Mucosa of descending colon (tissue), 3 donors: ENCODE results near the gene RBM17. TPM values are rescaled to one million over a fixed set of nuclear protein-coding genes. Genes with fewer than 3 reads are reported as not detected.
"Not testable (repeated sequence)": the region's sequence is repeated elsewhere in the genome, so short reads cannot be mapped to it uniquely, and the experiment has no call there.

ENCODE experiments used
- ATAC-seq: fragments of 200-7000 bp; cut with Tn5 transposase; one replicate; pipeline ENCODE4 v1.9.1; 2020; ENCODE audit warnings: mild to moderate bottlenecking, moderate library complexity
- DNase-seq, 3 donors: peaks; one replicate each; pipeline ENCODE4 v3.0.0-alpha.2; 2020
- H3K36me3 ChIP-seq: fragments of 200-600 bp; one replicate; pipeline ENCODE4 v1.8.0; 2021; ENCODE audit warnings: low read depth, mild to moderate bottlenecking
- H3K4me1 ChIP-seq: fragments of 200-600 bp; one replicate; pipeline ENCODE4 v1.8.0; 2021; ENCODE audit warnings: low read depth, mild to moderate bottlenecking
- H3K4me3 ChIP-seq: fragments of 200-600 bp; one replicate; pipeline ENCODE4 v1.8.0; 2021; ENCODE audit warnings: mild to moderate bottlenecking
- H3K9me3 ChIP-seq: fragments of 200-600 bp; one replicate; pipeline ENCODE4 v1.8.0; 2021; ENCODE audit warnings: mild to moderate bottlenecking
- intact Hi-C, 2 donors: fragments of 100-400 bp; cut with DNase I in 1 of 2; cut with micrococcal nuclease in 1 of 2; formaldehyde crosslinking; loops; one replicate each; pipeline versions ENCODE4 v1.11.0 to v1.11.1; 2022; cut with DNase I, micrococcal nuclease
- total RNA-seq, 3 donors: library from RNA; stranded (reverse); fragmentation: NEBNext Ultra II Directional in 2 of 3; extraction: Animal tissue kit (Norgen Biotek cat#: 25700) in 2 of 3; gene quantifications; one replicate each; pipeline versions ENCODE4 v1.2.1 to v1.2.4, GENCODE V29; 2021 to 2023
- TF ChIP-seq, protein P1 (sequence below): fragments of 200-600 bp; IDR thresholded peaks from one replicate; pipeline ENCODE4 v1.8.0; 2022; ENCODE audit warnings: antibody characterized with exemption, mild to moderate bottlenecking
- donor health status: DM: no; HTN: no; CAD: no; lungs with moderate emphysema.
- donor health status: DM: no; HTN: no; CAD: no.
- donor health status: DM: no; HTN: yes; CAD: no.

The RBM17 gene
- total RNA-seq, 3 donors from 2014 or later = 87.4 to 100 (median 90.8) TPM

GRCh38 chr10:6059506-6059905, 29.3 kb upstream of the RBM17 start:
- no peak overlapping the region for H3K4me3 ChIP-seq
- H3K9me3 ChIP-seq = no peaks in the 10 kb centered on the region
- ATAC-seq = no peak
- TF ChIP-seq, protein P1, sequence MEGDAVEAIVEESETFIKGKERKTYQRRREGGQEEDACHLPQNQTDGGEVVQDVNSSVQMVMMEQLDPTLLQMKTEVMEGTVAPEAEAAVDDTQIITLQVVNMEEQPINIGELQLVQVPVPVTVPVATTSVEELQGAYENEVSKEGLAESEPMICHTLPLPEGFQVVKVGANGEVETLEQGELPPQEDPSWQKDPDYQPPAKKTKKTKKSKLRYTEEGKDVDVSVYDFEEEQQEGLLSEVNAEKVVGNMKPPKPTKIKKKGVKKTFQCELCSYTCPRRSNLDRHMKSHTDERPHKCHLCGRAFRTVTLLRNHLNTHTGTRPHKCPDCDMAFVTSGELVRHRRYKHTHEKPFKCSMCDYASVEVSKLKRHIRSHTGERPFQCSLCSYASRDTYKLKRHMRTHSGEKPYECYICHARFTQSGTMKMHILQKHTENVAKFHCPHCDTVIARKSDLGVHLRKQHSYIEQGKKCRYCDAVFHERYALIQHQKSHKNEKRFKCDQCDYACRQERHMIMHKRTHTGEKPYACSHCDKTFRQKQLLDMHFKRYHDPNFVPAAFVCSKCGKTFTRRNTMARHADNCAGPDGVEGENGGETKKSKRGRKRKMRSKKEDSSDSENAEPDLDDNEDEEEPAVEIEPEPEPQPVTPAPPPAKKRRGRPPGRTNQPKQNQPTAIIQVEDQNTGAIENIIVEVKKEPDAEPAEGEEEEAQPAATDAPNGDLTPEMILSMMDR = no peak
- intact Hi-C loops = no loop called here
- DNase-seq = no peak
- no peaks in the 10 kb centered on the region for H3K36me3 ChIP-seq
- no peaks in the 10 kb centered on the region for H3K4me1 ChIP-seq

- TF ChIP-seq, protein P1 = no peak
- Histone ChIP-seq H3K9me3 (no peaks in the 10 kb centered on the region), H3K4me1 (no peaks in the 10 kb centered on the region), H3K36me3 (no peaks in the 10 kb centered on the region), H3K4me3 (no peak overlapping the region)
- no peak for ATAC-seq
- intact Hi-C loops = no loop called here
- no peak for DNase-seq
Measured at GRCh38 chr10:6061056-6061455, 27.8 kb upstream of the RBM17 start.

GRCh38 chr10:6062101-6062771, 26.6 kb upstream of the RBM17 start, which contains the start of gene IL2RA:
Gene IL2RA, minus strand, starts transcription at chr10:6062367. Its CDS starts 216 bp downstream, at chr10:6062151.
- TF ChIP-seq, protein P1 = no peak
- DNase-seq = peak; percentile 32 to 57 (median 35)
- ATAC-seq = peak; percentile 59
- Histone ChIP-seq H3K4me3 (no peak within 1 kb of the TSS), H3K36me3 (no peaks in the 10 kb centered on the region), H3K9me3 (no peaks in the 10 kb centered on the region), H3K4me1 (no peaks in the 10 kb centered on the region)
- intact Hi-C loops = no loop called here

DNA sequence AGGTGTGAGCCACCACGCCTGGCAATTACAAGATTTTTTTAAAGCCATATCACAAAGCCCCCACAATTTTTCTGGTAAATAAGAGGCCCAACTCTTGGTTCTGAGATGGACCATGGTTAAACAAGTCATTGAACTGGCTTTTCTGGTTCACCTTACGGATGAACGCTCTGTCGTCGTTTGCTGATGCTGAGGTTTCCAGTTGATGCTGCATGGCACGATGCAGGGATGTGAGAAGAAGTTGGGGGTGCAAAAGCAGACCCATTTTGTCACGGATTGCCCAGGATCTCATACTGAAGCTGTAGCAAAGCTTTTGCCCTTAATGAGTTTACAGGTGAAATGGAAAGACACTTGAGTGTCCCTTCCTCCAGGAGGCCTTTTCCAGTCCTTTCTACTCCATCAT, 24.7 kb upstream of the RBM17 start:
- intact Hi-C loops = no loop called here
- no peak overlapping the region for H3K4me3 ChIP-seq
- TF ChIP-seq, protein P1 = no peak
- H3K9me3 ChIP-seq = no peaks in the 10 kb centered on the region
- no peaks in the 10 kb centered on the region for H3K4me1 ChIP-seq
- H3K36me3 ChIP-seq = no peaks in the 10 kb centered on the region
- ATAC-seq (no peak), DNase-seq (no peak)

DNA sequence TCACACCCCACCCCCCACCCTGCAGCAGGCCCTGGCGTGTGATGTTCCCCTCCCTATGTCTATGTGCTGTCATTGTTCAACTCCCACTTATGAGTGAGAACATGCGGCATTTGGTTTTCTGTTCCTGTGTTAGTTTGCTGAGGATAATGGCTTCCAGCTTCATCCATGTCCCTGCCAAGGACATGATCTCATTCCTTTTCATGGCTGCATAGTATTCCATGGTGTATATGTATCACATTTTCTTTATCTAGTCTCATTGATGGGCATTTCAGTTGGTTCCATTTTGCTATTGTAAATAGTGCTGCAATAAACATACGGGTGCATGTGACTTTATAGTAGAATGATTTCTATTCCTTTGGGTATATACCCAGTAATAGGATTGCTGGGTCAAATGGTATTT, 24.1 kb upstream of the RBM17 start:
- intact Hi-C loops, H3K4me3 ChIP-seq, H3K4me1 ChIP-seq, ATAC-seq, H3K9me3 ChIP-seq, DNase-seq, H3K36me3 ChIP-seq: not testable (repeated sequence)

DNA sequence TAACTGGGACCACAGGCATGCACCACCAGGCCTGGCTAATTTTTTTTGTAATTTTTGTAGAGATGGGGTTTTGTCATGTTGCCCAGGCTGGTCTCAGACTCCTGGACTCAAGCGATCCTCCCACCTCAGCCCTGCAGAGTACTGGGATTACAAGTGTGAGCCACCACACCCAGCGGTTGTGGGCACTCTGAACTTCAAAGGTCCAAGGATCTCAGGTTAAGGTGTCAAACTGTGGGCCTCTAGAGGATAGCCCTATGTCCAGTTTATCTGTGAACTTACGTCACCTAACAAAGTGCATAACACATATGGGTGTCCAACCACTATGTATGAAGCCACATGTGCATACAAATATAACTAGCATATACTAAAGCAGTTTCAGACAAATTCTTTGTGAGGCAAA, 23.4 kb upstream of the RBM17 start:
- Histone ChIP-seq H3K36me3 (no peaks in the 10 kb centered on the region), H3K4me1 (no peaks in the 10 kb centered on the region), H3K4me3 (no peak overlapping the region), H3K9me3 (no peaks in the 10 kb centered on the region)
- DNase-seq = no peak
- intact Hi-C loops = no loop called here
- ATAC-seq = no peak
- TF ChIP-seq, protein P1 = no peak
